ENCODE measurements around the gene TSPAN9. TPM values are rescaled to one million over a fixed set of nuclear protein-coding genes. Genes with fewer than 3 reads are reported as not detected.

TSPAN9 gene
- total RNA-seq, 2 experiments from 2014 or later = 0.87 to 1.2 TPM

GRCh38 chr12:3186546-3187215, 109.5 kb downstream of the TSPAN9 start:
- POLR2A ChIA-PET = no interaction called here
- CTCF ChIA-PET = interaction anchor here (0.8 kb wide), 1 partner anchor 15 kb away, joined by 3 read pairs; no protein-coding TSS in a partner anchor
- H3K4me1 Mint-ChIP-seq (ENCODE audit: low read depth) = no peaks in the 10 kb centered on the region
- intact Hi-C loops (cut with micrococcal nuclease) = no loop called here
- H3K9me3 Mint-ChIP-seq = no peaks in the 10 kb centered on the region
- H3K36me3 Mint-ChIP-seq = no peaks in the 10 kb centered on the region
- H3K27ac Mint-ChIP-seq = no peak overlapping the region
- DNase-seq = no peak
- H3K27me3 Mint-ChIP-seq = peaks cover 5% of the 10 kb centered on the region
- no peak overlapping the region for H3K4me3 Mint-ChIP-seq

- ChIA-PET POLR2A (no interaction called here), CTCF (no interaction called here)
- Mint-ChIP-seq H3K36me3 (no peaks in the 10 kb centered on the region), H3K9me3 (no peaks in the 10 kb centered on the region), H3K27ac (no peak overlapping the region), H3K27me3 (peaks cover 8% of the 10 kb centered on the region), H3K4me3 (no peak overlapping the region), H3K4me1 (ENCODE audit: low read depth) (no peaks in the 10 kb centered on the region)
- intact Hi-C loops (cut with micrococcal nuclease) = no loop called here
- DNase-seq = no peak
These were observed 110.9 kb downstream of the TSPAN9 start for GRCh38 chr12:3187846-3188770.

- no peaks in the 10 kb centered on the region for H3K36me3 Mint-ChIP-seq
- H3K4me3 Mint-ChIP-seq = no peak overlapping the region
- no peaks in the 10 kb centered on the region for H3K4me1 Mint-ChIP-seq (ENCODE audit: low read depth)
- H3K27me3 Mint-ChIP-seq = peaks cover 10% of the 10 kb centered on the region
- no peaks in the 10 kb centered on the region for H3K9me3 Mint-ChIP-seq
- no peak for DNase-seq
- no peak overlapping the region for H3K27ac Mint-ChIP-seq
- ChIA-PET CTCF (interaction anchor here (0.6 kb wide), 1 partner anchor 8 kb away, joined by 3 read pairs; no protein-coding TSS in a partner anchor), POLR2A (no interaction called here)
- intact Hi-C loops (cut with micrococcal nuclease) = no loop called here
These were observed 112.1 kb downstream of the TSPAN9 start for GRCh38 chr12:3189282-3189681.

- H3K9me3 Mint-ChIP-seq = no peaks in the 10 kb centered on the region
- no peak overlapping the region for H3K27ac Mint-ChIP-seq
- H3K36me3 Mint-ChIP-seq = no peaks in the 10 kb centered on the region
- POLR2A ChIA-PET = no interaction called here
- intact Hi-C loops (cut with micrococcal nuclease) = no loop called here
- no peak for DNase-seq
- peaks cover 10% of the 10 kb centered on the region for H3K27me3 Mint-ChIP-seq
- CTCF ChIA-PET = no interaction called here
- no peak overlapping the region for H3K4me3 Mint-ChIP-seq
- H3K4me1 Mint-ChIP-seq (ENCODE audit: low read depth) = no peaks in the 10 kb centered on the region
These were observed 112.9 kb downstream of the TSPAN9 start for GRCh38 chr12:3190101-3190500.

GRCh38 chr12:3191450-3191849, 114.3 kb downstream of the TSPAN9 start:
- ChIA-PET CTCF (no interaction called here), POLR2A (no interaction called here)
- Mint-ChIP-seq H3K4me1 (ENCODE audit: low read depth) (no peaks in the 10 kb centered on the region), H3K36me3 (no peaks in the 10 kb centered on the region), H3K27me3 (peaks cover 18% of the 10 kb centered on the region), H3K27ac (no peak overlapping the region), H3K9me3 (no peaks in the 10 kb centered on the region), H3K4me3 (no peak overlapping the region)
- no peak for DNase-seq
- intact Hi-C loops (cut with micrococcal nuclease) = no loop called here

- H3K4me3 Mint-ChIP-seq = no peak overlapping the region
- no peaks in the 10 kb centered on the region for H3K9me3 Mint-ChIP-seq
- H3K36me3 Mint-ChIP-seq = no peaks in the 10 kb centered on the region
- POLR2A ChIA-PET = no interaction called here
- peaks cover 24% of the 10 kb centered on the region for H3K27me3 Mint-ChIP-seq
- CTCF ChIA-PET = interaction anchor here (1.3 to 1.5 kb wide), 2 partner anchors 10 to 15 kb away, joined by 4 to 6 read pairs; no protein-coding TSS in a partner anchor
- intact Hi-C loops (cut with micrococcal nuclease) = no loop called here
- H3K4me1 Mint-ChIP-seq (ENCODE audit: low read depth) = no peaks in the 10 kb centered on the region
- DNase-seq = no peak
- no peak overlapping the region for H3K27ac Mint-ChIP-seq
These were observed 115.0 kb downstream of the TSPAN9 start for GRCh38 chr12:3192221-3192620.

- ChIA-PET CTCF (interaction anchor here (1.3 to 1.5 kb wide), 3 partner anchors 10 to 57 kb away, joined by 4 to 6 read pairs (median 4); no protein-coding TSS in a partner anchor), POLR2A (no interaction called here)
- Mint-ChIP-seq H3K4me3 (no peak overlapping the region), H3K27me3 (peaks cover 27% of the 10 kb centered on the region), H3K36me3 (no peaks in the 10 kb centered on the region), H3K4me1 (ENCODE audit: low read depth) (no peaks in the 10 kb centered on the region), H3K27ac (no peak overlapping the region), H3K9me3 (no peaks in the 10 kb centered on the region)
- intact Hi-C loops (cut with micrococcal nuclease) = no loop called here
- DNase-seq = no peak
These were observed 116.0 kb downstream of the TSPAN9 start for GRCh38 chr12:3193131-3193530.

- Mint-ChIP-seq H3K9me3 (no peaks in the 10 kb centered on the region), H3K36me3 (no peaks in the 10 kb centered on the region), H3K27me3 (peaks cover 25% of the 10 kb centered on the region), H3K27ac (no peak overlapping the region), H3K4me1 (ENCODE audit: low read depth) (no peaks in the 10 kb centered on the region), H3K4me3 (no peak overlapping the region)
- DNase-seq = no peak
- ChIA-PET POLR2A (no interaction called here), CTCF (interaction anchor here (1.3 kb wide), 2 partner anchors 13 to 57 kb away, joined by 4 read pairs; no protein-coding TSS in a partner anchor)
- intact Hi-C loops (cut with micrococcal nuclease) = no loop called here
These were observed 116.6 kb downstream of the TSPAN9 start for GRCh38 chr12:3193755-3194154.

GRCh38 chr12:3195337-3195736, 118.2 kb downstream of the TSPAN9 start:
- peaks cover 33% of the 10 kb centered on the region for H3K27me3 Mint-ChIP-seq
- ChIA-PET CTCF (interaction anchor here (0.9 to 2.0 kb wide), 5 partner anchors 8 to 105 kb away, joined by 3 to 6 read pairs (median 5); no protein-coding TSS in a partner anchor), POLR2A (no interaction called here)
- H3K27ac Mint-ChIP-seq = no peak overlapping the region
- no peaks in the 10 kb centered on the region for H3K36me3 Mint-ChIP-seq
- H3K4me3 Mint-ChIP-seq = no peak overlapping the region
- intact Hi-C loops (cut with micrococcal nuclease) = no loop called here
- DNase-seq = no peak
- H3K4me1 Mint-ChIP-seq (ENCODE audit: low read depth) = peaks cover 5% of the 10 kb centered on the region
- H3K9me3 Mint-ChIP-seq = no peaks in the 10 kb centered on the region

- DNase-seq = no peak
- Mint-ChIP-seq H3K4me3 (no peak overlapping the region), H3K9me3 (no peaks in the 10 kb centered on the region), H3K36me3 (no peaks in the 10 kb centered on the region), H3K4me1 (ENCODE audit: low read depth) (peaks cover 5% of the 10 kb centered on the region), H3K27me3 (peaks cover 32% of the 10 kb centered on the region), H3K27ac (no peak overlapping the region)
- intact Hi-C loops (cut with micrococcal nuclease) = no loop called here
- ChIA-PET CTCF (interaction anchor here (0.9 to 2.0 kb wide), 4 partner anchors 10 to 104 kb away, joined by 3 to 6 read pairs (median 4); no protein-coding TSS in a partner anchor), POLR2A (no interaction called here)
These were observed 118.8 kb downstream of the TSPAN9 start for GRCh38 chr12:3195859-3196483.

GRCh38 chr12:3196488-3196887, 119.3 kb downstream of the TSPAN9 start:
- H3K27me3 Mint-ChIP-seq = peaks cover 37% of the 10 kb centered on the region
- H3K36me3 Mint-ChIP-seq = no peaks in the 10 kb centered on the region
- no peak overlapping the region for H3K4me3 Mint-ChIP-seq
- H3K27ac Mint-ChIP-seq = no peak overlapping the region
- peaks cover 9% of the 10 kb centered on the region for H3K4me1 Mint-ChIP-seq (ENCODE audit: low read depth)
- no peak for DNase-seq
- ChIA-PET POLR2A (no interaction called here), CTCF (interaction anchor here (0.7 to 2.0 kb wide), 4 partner anchors 12 to 391 kb away, joined by 3 to 6 read pairs (median 4); no protein-coding TSS in a partner anchor)
- intact Hi-C loops (cut with micrococcal nuclease) = no loop called here
- no peaks in the 10 kb centered on the region for H3K9me3 Mint-ChIP-seq
